Measurements from ENCODE around the gene BNIP5. TPM values are rescaled to one million over a fixed set of nuclear protein-coding genes. Genes with fewer than 3 reads are reported as not detected.

The BNIP5 gene
- total RNA-seq, 1 donor from 2014 or later = not detected

DNA sequence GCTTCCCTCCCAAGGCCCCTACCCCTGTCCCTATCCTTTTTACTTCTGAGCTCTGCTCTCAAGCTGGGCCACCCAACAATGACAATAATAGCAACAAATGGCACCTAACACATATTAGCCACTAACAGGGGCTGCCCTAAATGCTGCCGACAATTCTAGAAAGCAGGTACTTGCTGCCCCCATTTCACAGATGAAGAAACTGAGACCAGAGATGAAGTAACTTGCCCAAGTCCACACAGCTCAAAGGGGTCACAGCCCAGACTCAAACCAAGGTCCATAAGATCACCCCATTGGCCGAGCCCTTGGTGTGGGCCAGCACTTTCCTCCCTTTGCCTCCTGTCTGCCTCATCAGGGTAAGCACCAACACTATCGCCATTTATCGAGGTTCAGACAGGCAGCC is 12.0 kb downstream of the BNIP5 start:
- H3K4me3 ChIP-seq = no peak overlapping the region
- peak overlapping the region; percentile 48 for H3K4me3 Mint-ChIP-seq

DNA sequence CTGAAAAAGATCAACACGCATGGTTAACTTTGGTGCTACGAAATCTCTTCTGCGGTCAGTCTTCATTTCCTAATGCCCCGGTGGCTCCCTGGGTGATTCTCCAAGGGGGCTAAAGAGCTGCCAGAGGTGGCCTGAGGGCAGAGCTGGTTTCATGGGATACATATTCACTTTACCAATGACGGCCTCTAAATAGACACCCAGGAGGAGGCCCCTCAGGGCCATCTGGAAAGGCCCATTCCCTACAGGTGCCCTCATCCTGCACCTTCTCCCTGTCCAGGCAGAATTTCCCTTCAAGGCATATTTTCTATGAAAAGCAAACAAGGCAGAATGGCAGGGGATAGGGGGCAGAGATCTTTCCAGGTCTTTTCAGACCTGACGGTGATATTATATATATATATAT is 12.5 kb downstream of the BNIP5 start:
- Histone ChIP-seq H3K4me1 (peaks cover 28% of the 10 kb centered on the region), H3K27me3 (no peaks in the 10 kb centered on the region), H3K36me3 (no peaks in the 10 kb centered on the region), H3K9ac (no peak overlapping the region), H2AFZ (replicated peaks) (no peak overlapping the region), H3F3A (ENCODE audit: low read depth) (no peaks in the 10 kb centered on the region), H3K27ac (no peak overlapping the region), H3K79me2 (ENCODE audit: low read depth) (no peaks in the 10 kb centered on the region), H3K4me3 (no peak overlapping the region), H4K20me1 (ENCODE audit: low read depth) (no peaks in the 10 kb centered on the region), H3K9me3 (ENCODE audit: low read depth) (no peaks in the 10 kb centered on the region), H3K4me2 (no peak overlapping the region)
- no peak for DNase-seq (ENCODE audit: low spot score)
- Mint-ChIP-seq H3K9me3 (no peaks in the 10 kb centered on the region), H3K27me3 (ENCODE audit: insufficient read depth, low read depth) (peaks cover 21% of the 10 kb centered on the region), H3K36me3 (no peaks in the 10 kb centered on the region), H3K4me1 (peaks cover 68% of the 10 kb centered on the region), H3K27ac (no peak overlapping the region), H3K4me3 (no peak overlapping the region)
- TF ChIP-seq EZH2 (IDR thresholded peaks at IDR 0.05) = no peak
- TF ChIP-seq EZH2phosphoT487 (IDR thresholded peaks at IDR 0.05) = no peak
- TF ChIP-seq, protein P1, sequence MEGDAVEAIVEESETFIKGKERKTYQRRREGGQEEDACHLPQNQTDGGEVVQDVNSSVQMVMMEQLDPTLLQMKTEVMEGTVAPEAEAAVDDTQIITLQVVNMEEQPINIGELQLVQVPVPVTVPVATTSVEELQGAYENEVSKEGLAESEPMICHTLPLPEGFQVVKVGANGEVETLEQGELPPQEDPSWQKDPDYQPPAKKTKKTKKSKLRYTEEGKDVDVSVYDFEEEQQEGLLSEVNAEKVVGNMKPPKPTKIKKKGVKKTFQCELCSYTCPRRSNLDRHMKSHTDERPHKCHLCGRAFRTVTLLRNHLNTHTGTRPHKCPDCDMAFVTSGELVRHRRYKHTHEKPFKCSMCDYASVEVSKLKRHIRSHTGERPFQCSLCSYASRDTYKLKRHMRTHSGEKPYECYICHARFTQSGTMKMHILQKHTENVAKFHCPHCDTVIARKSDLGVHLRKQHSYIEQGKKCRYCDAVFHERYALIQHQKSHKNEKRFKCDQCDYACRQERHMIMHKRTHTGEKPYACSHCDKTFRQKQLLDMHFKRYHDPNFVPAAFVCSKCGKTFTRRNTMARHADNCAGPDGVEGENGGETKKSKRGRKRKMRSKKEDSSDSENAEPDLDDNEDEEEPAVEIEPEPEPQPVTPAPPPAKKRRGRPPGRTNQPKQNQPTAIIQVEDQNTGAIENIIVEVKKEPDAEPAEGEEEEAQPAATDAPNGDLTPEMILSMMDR (IDR thresholded peaks at IDR 0.05) = no peak

More for the DNA sequence above, 12.0 kb downstream of the BNIP5 start:
- DNase-seq (ENCODE audit: low spot score) = no peak
- Histone ChIP-seq H3K27ac (no peak overlapping the region), H4K20me1 (ENCODE audit: low read depth) (no peaks in the 10 kb centered on the region), H3K79me2 (ENCODE audit: low read depth) (no peaks in the 10 kb centered on the region), H2AFZ (replicated peaks) (no peak overlapping the region), H3K4me1 (peaks cover 23% of the 10 kb centered on the region), H3K9me3 (ENCODE audit: low read depth) (no peaks in the 10 kb centered on the region), H3K36me3 (no peaks in the 10 kb centered on the region), H3F3A (ENCODE audit: low read depth) (no peaks in the 10 kb centered on the region), H3K4me2 (no peak overlapping the region), H3K27me3 (no peaks in the 10 kb centered on the region), H3K9ac (no peak overlapping the region)
- Mint-ChIP-seq H3K27me3 (ENCODE audit: insufficient read depth, low read depth) (peaks cover 21% of the 10 kb centered on the region), H3K4me1 (peaks cover 69% of the 10 kb centered on the region), H3K36me3 (no peaks in the 10 kb centered on the region), H3K27ac (peak overlapping the region; percentile 76), H3K9me3 (no peaks in the 10 kb centered on the region)
- TF ChIP-seq EZH2phosphoT487 (IDR thresholded peaks at IDR 0.05) = no peak
- TF ChIP-seq EZH2 (IDR thresholded peaks at IDR 0.05) = no peak
- TF ChIP-seq, protein P1 (IDR thresholded peaks at IDR 0.05) = no peak

DNA sequence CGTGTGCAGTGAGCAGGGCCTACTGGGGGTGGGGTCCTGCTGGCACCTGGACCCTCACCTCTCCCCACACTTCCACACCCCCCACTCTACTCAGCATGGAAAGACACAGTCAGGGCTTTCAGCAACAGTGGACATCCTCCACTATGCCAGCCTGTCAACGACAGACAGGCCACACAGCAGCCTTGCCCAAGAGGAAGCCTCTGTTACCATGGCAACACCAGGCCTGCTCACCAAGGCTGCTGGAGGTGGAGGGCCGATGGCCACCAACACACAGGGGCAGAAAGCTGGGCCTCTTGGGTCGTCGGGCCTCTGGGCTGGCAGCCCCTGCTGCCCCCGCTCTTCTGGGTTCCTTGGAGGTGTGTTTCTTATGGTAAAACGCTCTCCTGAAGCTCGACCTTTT is 13.6 kb downstream of the BNIP5 start:
- Mint-ChIP-seq H3K27me3 (ENCODE audit: insufficient read depth, low read depth) (peaks cover 21% of the 10 kb centered on the region), H3K4me1 (peaks cover 63% of the 10 kb centered on the region), H3K4me3 (no peak overlapping the region), H3K36me3 (no peaks in the 10 kb centered on the region), H3K9me3 (no peaks in the 10 kb centered on the region), H3K27ac (no peak overlapping the region)
- no peak overlapping the region for H3K27ac ChIP-seq
- H3F3A ChIP-seq (ENCODE audit: low read depth) = no peaks in the 10 kb centered on the region
- DNase-seq (ENCODE audit: low spot score) = peak; percentile 83
- no peaks in the 10 kb centered on the region for H3K36me3 ChIP-seq
- H3K9me3 ChIP-seq (ENCODE audit: low read depth) = no peaks in the 10 kb centered on the region
- no peak overlapping the region for H3K4me2 ChIP-seq
- peaks cover 32% of the 10 kb centered on the region for H3K4me1 ChIP-seq
- H2AFZ ChIP-seq (replicated peaks) = no peak overlapping the region
- no peak overlapping the region for H3K9ac ChIP-seq
- TF ChIP-seq EZH2 (IDR thresholded peaks at IDR 0.05) = no peak
- TF ChIP-seq EZH2phosphoT487 (IDR thresholded peaks at IDR 0.05) = no peak
- TF ChIP-seq, protein P1 (IDR thresholded peaks at IDR 0.05) = no peak
- no peaks in the 10 kb centered on the region for H3K79me2 ChIP-seq (ENCODE audit: low read depth)
- no peak overlapping the region for H3K4me3 ChIP-seq
- H3K27me3 ChIP-seq = no peaks in the 10 kb centered on the region
- H4K20me1 ChIP-seq (ENCODE audit: low read depth) = no peaks in the 10 kb centered on the region
